Vagina (tissue), 2 donors: ENCODE data around the gene MRPL53. TPM values are rescaled to one million over a fixed set of nuclear protein-coding genes. Genes with fewer than 3 reads are reported as not detected.
A peak's percentile ranks its signal among the peaks of the same experiment; 100 is the strongest.

Experiments
- DNase-seq, 2 donors: peaks; one replicate each; pipeline ENCODE4 v3.0.0-alpha.2; 2017; ENCODE audit errors: extremely low spot score in 2 of 2
- H3K27ac ChIP-seq: fragments of 200-600 bp; sonication (generic); one replicate; pipeline ENCODE4 v1.5.1; 2019
- H3K27me3 ChIP-seq: fragments of 200-600 bp; sonication (generic); one replicate; pipeline ENCODE4 v1.5.1; 2019
- H3K36me3 ChIP-seq, 2 donors: fragments of 200-600 bp; sonication (generic); one replicate each; pipeline ENCODE4 v1.5.1; 2017 to 2019
- H3K4me1 ChIP-seq: fragments of 200-600 bp; sonication (generic); one replicate; pipeline ENCODE4 v1.5.1; 2019
- H3K4me3 ChIP-seq, 2 donors: fragments of 200-600 bp; sonication (generic); 1 replicate in 1 of 2; 2 replicates in 1 of 2; pipeline ENCODE4 v1.5.1; 2016 to 2019
- H3K9me3 ChIP-seq: fragments of 200-600 bp; sonication (generic); one replicate; pipeline ENCODE4 v1.5.1; 2019
- POLR2A ChIP-seq, 2 donors: fragments of 450-650 bp; IDR thresholded peaks; one replicate each; pipeline ENCODE4 v1.6.1; 2017; ENCODE audit warnings: antibody characterized with exemption in 2 of 2, mild to moderate bottlenecking in 2 of 2, moderate library complexity in 2 of 2
- POLR2AphosphoS5 ChIP-seq, 2 donors: sonication (generic); formaldehyde crosslinking; IDR thresholded peaks; one replicate each; pipeline ENCODE4 v1.9.0; 2017; ENCODE audit warnings: antibody characterized with exemption in 2 of 2, mild to moderate bottlenecking in 2 of 2, low read depth in 1 of 2; ENCODE audit not compliant: insufficient read depth in 1 of 2
- intact Hi-C: fragments of 100-400 bp; cut with DNase I; formaldehyde crosslinking; loops from one replicate; pipeline ENCODE4 v1.15.1; 2023
- total RNA-seq: library from RNA; depleted of rRNA; stranded (reverse); fragments of >200 nt; gene quantifications from one replicate; pipeline ENCODE4 v1.2.3, GENCODE V29; 2016
- TF ChIP-seq, protein P1 (sequence below), 3 experiments: fragments of 450-650 bp in 2 of 3; fragments of 200-600 bp in 1 of 3; sonication (generic) in 1 of 3; IDR thresholded peaks; one replicate each; pipeline ENCODE4 v1.5.1; 2017 to 2019; ENCODE audit warnings: antibody characterized with exemption in 3 of 3, mild to moderate bottlenecking in 2 of 3, moderate library complexity in 2 of 3

MRPL53 gene
- total RNA-seq, 1 donor from 2014 or later: 40.3 TPM

DNA sequence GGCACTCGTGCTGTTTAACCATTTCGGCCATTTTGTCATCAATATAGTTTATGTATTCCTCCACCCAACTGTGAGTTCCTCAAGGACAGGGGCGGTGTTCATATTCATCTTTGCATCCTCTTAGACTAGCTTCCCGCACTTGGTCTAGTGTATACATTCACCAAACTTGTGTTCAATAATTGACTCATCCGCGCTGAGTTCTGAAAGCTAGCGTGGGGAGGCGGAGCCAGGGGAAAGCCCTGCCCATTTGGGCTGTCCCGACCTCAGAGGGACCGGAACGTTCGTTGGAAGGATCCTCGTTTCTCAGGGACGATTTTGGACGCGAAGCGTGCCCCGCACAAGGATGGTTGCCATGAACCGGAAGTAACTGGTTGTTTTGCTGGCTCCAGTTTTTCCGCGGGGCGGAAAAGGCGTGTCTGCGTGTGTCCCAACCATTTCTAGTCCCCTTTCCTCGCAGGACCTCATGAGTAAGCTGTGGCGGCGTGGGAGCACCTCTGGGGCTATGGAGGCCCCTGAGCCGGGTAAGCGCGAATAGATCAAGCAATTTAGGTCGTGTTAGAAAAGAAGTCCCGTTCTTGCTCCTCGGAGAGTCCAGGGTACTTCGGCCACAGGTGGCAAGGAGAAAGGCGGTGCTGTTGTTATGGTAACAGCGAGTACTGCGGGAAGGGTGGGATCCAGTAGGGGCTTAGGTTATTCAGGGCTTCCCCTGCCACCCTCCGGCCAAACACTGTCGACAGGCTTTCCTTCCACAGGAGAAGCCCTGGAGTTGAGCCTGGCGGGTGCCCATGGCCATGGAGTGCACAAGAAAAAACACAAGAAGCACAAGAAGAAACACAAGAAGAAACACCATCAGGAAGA is 17.6 kb downstream of the MRPL53 start, which contains the start of gene INO80B:
INO80B (plus strand) TSS at position 434 of the 858 bp plus-strand sequence; CDS start at position 464, 30 bp downstream.
- peak within 1 kb of the TSS; percentile 67 for H3K27ac ChIP-seq
- intact Hi-C loops: no loop called here
- TF ChIP-seq POLR2A (IDR thresholded peaks at IDR 0.05) (peak in 1 of 2 donors; percentile 9), POLR2AphosphoS5 (IDR thresholded peaks at IDR 0.05; ENCODE audit: insufficient read depth in 1 of 2, low read depth in 1 of 2) (peak; percentile 84 to 99)
- TF ChIP-seq, protein P1, sequence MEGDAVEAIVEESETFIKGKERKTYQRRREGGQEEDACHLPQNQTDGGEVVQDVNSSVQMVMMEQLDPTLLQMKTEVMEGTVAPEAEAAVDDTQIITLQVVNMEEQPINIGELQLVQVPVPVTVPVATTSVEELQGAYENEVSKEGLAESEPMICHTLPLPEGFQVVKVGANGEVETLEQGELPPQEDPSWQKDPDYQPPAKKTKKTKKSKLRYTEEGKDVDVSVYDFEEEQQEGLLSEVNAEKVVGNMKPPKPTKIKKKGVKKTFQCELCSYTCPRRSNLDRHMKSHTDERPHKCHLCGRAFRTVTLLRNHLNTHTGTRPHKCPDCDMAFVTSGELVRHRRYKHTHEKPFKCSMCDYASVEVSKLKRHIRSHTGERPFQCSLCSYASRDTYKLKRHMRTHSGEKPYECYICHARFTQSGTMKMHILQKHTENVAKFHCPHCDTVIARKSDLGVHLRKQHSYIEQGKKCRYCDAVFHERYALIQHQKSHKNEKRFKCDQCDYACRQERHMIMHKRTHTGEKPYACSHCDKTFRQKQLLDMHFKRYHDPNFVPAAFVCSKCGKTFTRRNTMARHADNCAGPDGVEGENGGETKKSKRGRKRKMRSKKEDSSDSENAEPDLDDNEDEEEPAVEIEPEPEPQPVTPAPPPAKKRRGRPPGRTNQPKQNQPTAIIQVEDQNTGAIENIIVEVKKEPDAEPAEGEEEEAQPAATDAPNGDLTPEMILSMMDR (IDR thresholded peaks at IDR 0.05): peak in 1 of 3 experiments; percentile 30

DNA sequence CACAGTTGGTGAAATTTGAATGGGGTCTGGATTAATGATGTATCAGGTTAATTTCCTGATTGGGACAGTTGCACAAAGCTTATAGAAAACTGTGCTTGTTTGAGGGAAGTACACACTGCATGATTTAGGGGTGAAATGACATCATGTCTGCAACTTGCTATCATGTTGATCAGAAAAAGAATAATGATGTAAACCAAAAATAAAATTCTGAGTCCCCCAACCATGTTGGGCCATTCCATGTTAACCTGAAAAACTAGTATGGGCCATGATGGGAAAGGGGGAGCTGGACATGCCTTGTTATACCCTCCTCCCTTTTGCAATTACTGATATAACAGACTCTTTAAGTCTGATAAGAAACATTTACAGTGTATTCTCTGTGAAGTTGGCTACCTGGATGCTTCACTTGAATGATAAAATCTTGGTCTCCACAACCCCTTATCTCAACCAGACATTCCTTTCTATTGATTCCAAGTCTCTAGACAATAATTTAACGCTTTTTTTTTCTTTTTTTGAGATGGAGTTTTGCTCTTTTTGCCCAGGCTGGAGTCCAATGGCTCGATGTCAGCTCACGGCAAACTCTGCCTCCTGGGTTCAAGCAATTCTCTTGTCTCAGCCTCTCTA is 21.8 kb downstream of the MRPL53 start:
- TF ChIP-seq, protein P1 (IDR thresholded peaks at IDR 0.05): no peak
- TF ChIP-seq POLR2A (IDR thresholded peaks at IDR 0.05): no peak
- no peak for TF ChIP-seq POLR2AphosphoS5 (IDR thresholded peaks at IDR 0.05; ENCODE audit: insufficient read depth in 1 of 2, low read depth in 1 of 2)
- H3K4me1 ChIP-seq: peaks cover 6% of the 10 kb centered on the region
- no peak for DNase-seq
- no peaks in the 10 kb centered on the region for H3K36me3 ChIP-seq
- no peaks in the 10 kb centered on the region for H3K9me3 ChIP-seq
- no peaks in the 10 kb centered on the region for H3K27me3 ChIP-seq
- intact Hi-C loops: no loop called here
- no peak overlapping the region for H3K4me3 ChIP-seq
- no peak overlapping the region for H3K27ac ChIP-seq

More for the DNA sequence above, 17.6 kb downstream of the MRPL53 start, which contains the start of gene INO80B:
- Histone ChIP-seq H3K27me3 (no peaks in the 10 kb centered on the region), H3K36me3 (no peaks in the 10 kb centered on the region), H3K4me1 (peaks cover 35% of the 10 kb centered on the region), H3K4me3 (peak within 1 kb of the TSS; percentile 52 to 65), H3K9me3 (no peaks in the 10 kb centered on the region)
- peak in 1 of 2 donors; percentile 98 for DNase-seq

DNA sequence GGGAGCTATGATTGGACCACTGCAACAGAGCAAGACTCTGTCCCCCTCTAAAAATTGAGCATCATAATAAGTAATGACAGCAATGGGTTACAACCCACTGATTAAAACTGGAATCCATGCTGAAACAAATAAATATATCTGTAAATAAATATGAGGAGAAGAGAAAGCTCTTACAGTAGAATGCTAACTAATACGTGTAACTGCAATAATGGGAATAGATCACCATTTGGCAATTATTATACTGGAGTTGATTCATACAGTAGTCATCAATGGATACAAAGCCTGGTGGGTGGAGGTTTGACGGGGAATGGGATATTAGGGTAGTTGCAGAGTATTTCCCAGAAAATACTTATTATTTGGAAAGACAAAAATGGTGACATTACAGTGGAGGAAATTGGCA is 23.7 kb downstream of the MRPL53 start:
- H3K27me3 ChIP-seq: no peaks in the 10 kb centered on the region
- no peaks in the 10 kb centered on the region for H3K4me1 ChIP-seq
- no peak for DNase-seq
- no peaks in the 10 kb centered on the region for H3K36me3 ChIP-seq
- H3K27ac ChIP-seq: no peak overlapping the region
- intact Hi-C loops: no loop called here
- TF ChIP-seq POLR2AphosphoS5 (IDR thresholded peaks at IDR 0.05; ENCODE audit: insufficient read depth in 1 of 2, low read depth in 1 of 2) (no peak), POLR2A (IDR thresholded peaks at IDR 0.05) (no peak)
- TF ChIP-seq, protein P1 (IDR thresholded peaks at IDR 0.05): no peak
- no peaks in the 10 kb centered on the region for H3K9me3 ChIP-seq
- no peak overlapping the region for H3K4me3 ChIP-seq

DNA sequence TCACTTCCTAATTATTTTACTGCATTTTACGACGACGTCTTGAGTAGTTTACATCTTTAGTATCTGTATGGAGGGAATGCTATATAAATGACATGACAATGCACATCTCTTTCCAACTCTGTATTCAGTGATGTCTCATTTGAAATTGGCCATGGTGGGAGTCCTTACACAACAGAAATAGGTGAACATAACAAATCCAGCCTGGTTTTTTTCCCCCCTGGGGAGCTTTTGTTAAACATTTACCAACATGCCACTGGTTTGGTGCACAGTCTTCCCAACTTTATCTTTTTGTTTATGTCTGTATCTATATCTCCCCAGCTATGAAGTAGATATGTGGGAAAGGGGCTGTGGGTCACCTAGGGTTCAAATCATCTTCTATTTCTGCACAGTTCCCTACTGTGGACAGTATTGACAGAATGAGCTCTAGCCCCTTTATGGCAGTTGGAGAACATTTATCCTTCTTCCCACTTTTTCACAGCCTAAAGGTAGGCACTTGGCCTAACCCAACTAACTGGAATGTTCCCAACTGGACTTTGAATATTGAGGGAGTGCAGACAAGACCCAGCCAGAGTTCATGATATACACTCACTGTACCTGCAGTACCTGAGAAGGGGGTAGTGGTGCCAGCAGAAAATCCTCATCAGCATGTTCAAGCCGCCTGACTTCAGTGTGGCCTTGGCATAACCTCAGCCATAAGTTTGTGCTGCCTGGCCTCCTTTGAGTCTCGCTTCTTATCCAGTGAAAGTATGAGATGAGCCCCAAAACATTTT is 25.1 kb downstream of the MRPL53 start:
- no peak overlapping the region for H3K4me3 ChIP-seq
- no peak for DNase-seq
- TF ChIP-seq POLR2A (IDR thresholded peaks at IDR 0.05): no peak

More for the DNA sequence above, 25.1 kb downstream of the MRPL53 start:
- intact Hi-C loops: no loop called here
- no peaks in the 10 kb centered on the region for H3K9me3 ChIP-seq
- no peak overlapping the region for H3K27ac ChIP-seq
- H3K36me3 ChIP-seq: no peaks in the 10 kb centered on the region
- H3K27me3 ChIP-seq: no peaks in the 10 kb centered on the region
- no peaks in the 10 kb centered on the region for H3K4me1 ChIP-seq
